OCI-LY3 (cell line): ENCODE measurements around the gene PXDN.

ENCODE experiments used
- H2AFZ ChIP-seq: fragments of 200-600, 300-600 bp; shearing (Covaris generic); 2 replicates; pipeline ENCODE4 v1.6.0; 2014; ENCODE audit warnings: antibody characterized with exemption, low read depth, low read length
- H3K27ac ChIP-seq: fragments of 200-600, 300-600 bp; sonication (generic); 2 replicates; pipeline ENCODE4 v1.5.1; 2014; ENCODE audit warnings: mild to moderate bottlenecking, low read length, moderate library complexity, mixed read lengths
- H3K27me3 ChIP-seq: fragments of 200-600, 300-600 bp; sonication (generic); 2 replicates; pipeline ENCODE4 v1.6.1; 2014; ENCODE audit warnings: low read depth, low read length, mixed read lengths
- H3K36me3 ChIP-seq: fragments of 200-600, 300-600 bp; sonication (generic); replicated peaks from 2 replicates; pipeline ENCODE3; 2014; ENCODE audit warnings: low read depth, low read length, mixed read lengths
- H3K4me1 ChIP-seq: fragments of 300-600, 200-600 bp; sonication (generic); 2 replicates; pipeline ENCODE4 v1.6.1; 2014; ENCODE audit warnings: low read length, mixed read lengths
- H3K4me2 ChIP-seq: fragments of 200-600, 300-600 bp; sonication (generic); 2 replicates; pipeline ENCODE4 v1.6.1; 2014; ENCODE audit warnings: low read length, mixed read lengths
- H3K4me3 ChIP-seq: fragments of 300-600, 200-600 bp; sonication (generic); 2 replicates; pipeline ENCODE4 v1.5.1; 2014; ENCODE audit warnings: antibody characterized with exemption, mild to moderate bottlenecking, low read length, moderate library complexity
- H3K79me2 ChIP-seq: fragments of 300-600, 200-600 bp; shearing (Covaris generic); 2 replicates; pipeline ENCODE4 v1.6.1; 2014; ENCODE audit warnings: mild to moderate bottlenecking, low read length, mixed read lengths
- H3K9ac ChIP-seq: fragments of 300-600, 200-600 bp; shearing (Covaris generic); 2 replicates; pipeline ENCODE4 v1.6.0; 2014; ENCODE audit warnings: mild to moderate bottlenecking, low read length, moderate library complexity
- H3K9me3 ChIP-seq: fragments of 200-600, 300-600 bp; shearing (Covaris generic); 2 replicates; pipeline ENCODE4 v1.6.1; 2014; ENCODE audit warnings: low read length, mixed read lengths; ENCODE audit not compliant: insufficient read depth
- H4K20me1 ChIP-seq: fragments of 200-600, 300-600 bp; sonication (generic); 2 replicates; pipeline ENCODE4 v1.6.1; 2016; ENCODE audit warnings: low read length, mixed read lengths; ENCODE audit not compliant: insufficient read depth
- EZH2phosphoT487 ChIP-seq: fragments of 200-600 bp; shearing (Covaris generic); IDR thresholded peaks from 2 replicates; pipeline ENCODE4 v1.6.1; 2018; ENCODE audit warnings: antibody characterized with exemption, mixed run types, low read depth
- TF ChIP-seq, protein P1 (sequence below): fragments of 200-600, 300-600 bp; sonication (generic); IDR thresholded peaks from 2 replicates; pipeline ENCODE4 v1.5.1; 2014; ENCODE audit warnings: antibody characterized with exemption, low read length, low read depth

PXDN gene

GRCh38 chr2:1605102-1606045 is 138.9 kb downstream of the PXDN start:
- Histone ChIP-seq H3K27ac (peak overlapping the region; percentile 94), H3K4me2 (peak overlapping the region; percentile 87), H3K79me2 (no peaks in the 10 kb centered on the region), H3K4me1 (peaks cover 73% of the 10 kb centered on the region), H3K4me3 (peak overlapping the region; percentile 61), H3K36me3 (no peaks in the 10 kb centered on the region), H2AFZ (no peak overlapping the region), H3K9me3 (no peaks in the 10 kb centered on the region), H3K9ac (peak overlapping the region; percentile 86), H4K20me1 (no peaks in the 10 kb centered on the region), H3K27me3 (no peaks in the 10 kb centered on the region)
- TF ChIP-seq EZH2phosphoT487, result no peak
- TF ChIP-seq, protein P1, sequence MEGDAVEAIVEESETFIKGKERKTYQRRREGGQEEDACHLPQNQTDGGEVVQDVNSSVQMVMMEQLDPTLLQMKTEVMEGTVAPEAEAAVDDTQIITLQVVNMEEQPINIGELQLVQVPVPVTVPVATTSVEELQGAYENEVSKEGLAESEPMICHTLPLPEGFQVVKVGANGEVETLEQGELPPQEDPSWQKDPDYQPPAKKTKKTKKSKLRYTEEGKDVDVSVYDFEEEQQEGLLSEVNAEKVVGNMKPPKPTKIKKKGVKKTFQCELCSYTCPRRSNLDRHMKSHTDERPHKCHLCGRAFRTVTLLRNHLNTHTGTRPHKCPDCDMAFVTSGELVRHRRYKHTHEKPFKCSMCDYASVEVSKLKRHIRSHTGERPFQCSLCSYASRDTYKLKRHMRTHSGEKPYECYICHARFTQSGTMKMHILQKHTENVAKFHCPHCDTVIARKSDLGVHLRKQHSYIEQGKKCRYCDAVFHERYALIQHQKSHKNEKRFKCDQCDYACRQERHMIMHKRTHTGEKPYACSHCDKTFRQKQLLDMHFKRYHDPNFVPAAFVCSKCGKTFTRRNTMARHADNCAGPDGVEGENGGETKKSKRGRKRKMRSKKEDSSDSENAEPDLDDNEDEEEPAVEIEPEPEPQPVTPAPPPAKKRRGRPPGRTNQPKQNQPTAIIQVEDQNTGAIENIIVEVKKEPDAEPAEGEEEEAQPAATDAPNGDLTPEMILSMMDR, result no peak

- Histone ChIP-seq H2AFZ (no peak overlapping the region), H3K27ac (no peak overlapping the region), H4K20me1 (no peaks in the 10 kb centered on the region), H3K9me3 (no peaks in the 10 kb centered on the region), H3K27me3 (no peaks in the 10 kb centered on the region), H3K9ac (no peak overlapping the region), H3K36me3 (no peaks in the 10 kb centered on the region), H3K79me2 (no peaks in the 10 kb centered on the region), H3K4me3 (no peak overlapping the region), H3K4me1 (peaks cover 54% of the 10 kb centered on the region), H3K4me2 (no peak overlapping the region)
- TF ChIP-seq, protein P1, result no peak
These were observed 140.8 kb downstream of the PXDN start for GRCh38 chr2:1603521-1603920.

DNA sequence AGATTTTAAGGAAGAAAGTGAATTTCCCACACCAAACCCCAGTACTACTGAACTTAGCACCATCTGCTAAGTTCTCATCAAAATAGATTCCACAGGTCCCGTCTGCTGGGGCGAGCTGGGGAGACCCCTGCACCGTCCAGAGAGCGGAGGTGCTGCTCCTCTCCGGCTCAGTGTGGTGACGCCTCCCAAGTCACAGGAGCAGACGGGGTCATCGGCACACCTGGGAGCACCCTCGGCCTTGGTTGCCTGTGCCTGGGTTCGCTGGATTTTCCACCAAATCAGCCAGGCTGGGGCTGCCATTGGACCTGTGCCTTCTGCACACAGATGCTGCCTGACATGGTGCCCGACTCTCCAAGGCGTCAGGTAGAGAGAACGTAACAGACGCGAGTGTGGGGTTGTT is 141.3 kb downstream of the PXDN start:
- Histone ChIP-seq H3K4me1 (peaks cover 50% of the 10 kb centered on the region), H4K20me1 (no peaks in the 10 kb centered on the region), H3K4me3 (no peak overlapping the region), H3K9me3 (no peaks in the 10 kb centered on the region), H3K27me3 (no peaks in the 10 kb centered on the region), H3K4me2 (no peak overlapping the region), H3K36me3 (no peaks in the 10 kb centered on the region), H2AFZ (no peak overlapping the region), H3K79me2 (no peaks in the 10 kb centered on the region), H3K9ac (no peak overlapping the region), H3K27ac (no peak overlapping the region)
- TF ChIP-seq, protein P1, result no peak
- TF ChIP-seq EZH2phosphoT487, result no peak

- Histone ChIP-seq H3K4me2 (no peak overlapping the region), H2AFZ (no peak overlapping the region), H4K20me1 (no peaks in the 10 kb centered on the region), H3K79me2 (no peaks in the 10 kb centered on the region), H3K27ac (no peak overlapping the region), H3K4me3 (no peak overlapping the region), H3K9me3 (no peaks in the 10 kb centered on the region), H3K4me1 (peaks cover 44% of the 10 kb centered on the region), H3K9ac (no peak overlapping the region), H3K27me3 (no peaks in the 10 kb centered on the region), H3K36me3 (no peaks in the 10 kb centered on the region)
- TF ChIP-seq, protein P1, result no peak
- TF ChIP-seq EZH2phosphoT487, result no peak
These were observed 141.9 kb downstream of the PXDN start for GRCh38 chr2:1602278-1603010.
